Neural cell (in vitro differentiated cells): ENCODE results near the gene UBA5.

Experiments used
- CTCF ChIP-seq: fragments of 450-650 bp; IDR thresholded peaks from 2 replicates; pipeline ENCODE4 v1.5.1; 2014; ENCODE audit warnings: antibody characterized with exemption, mild to moderate bottlenecking, moderate library complexity; ENCODE audit not compliant: poor library complexity, severe bottlenecking
- EP300 ChIP-seq: fragments of 450-650 bp; conservative IDR thresholded peaks from 2 replicates; pipeline ENCODE4 v1.6.1; 2014; ENCODE audit warnings: antibody characterized with exemption, mild to moderate bottlenecking, moderate library complexity; ENCODE audit not compliant: poor library complexity, severe bottlenecking
- EZH2 ChIP-seq: fragments of 200-600, 300-800 bp; shearing (Covaris generic), sonication (generic); IDR thresholded peaks from 2 replicates; pipeline ENCODE4 v1.6.1; 2014; ENCODE audit warnings: antibody characterized with exemption, low read length, borderline replicate concordance, mild to moderate bottlenecking; ENCODE audit not compliant: insufficient read depth, poor library complexity, severe bottlenecking
- POLR2AphosphoS5 ChIP-seq: IDR thresholded peaks from 2 replicates; pipeline ENCODE4 v1.6.1; 2012
- RAD21 ChIP-seq: fragments of 450-650 bp; conservative IDR thresholded peaks from 2 replicates; pipeline ENCODE4 v1.6.1; 2014; ENCODE audit warnings: antibody characterized with exemption, mild to moderate bottlenecking, moderate library complexity
- SMC3 ChIP-seq: fragments of 450-650 bp; conservative IDR thresholded peaks from 2 replicates; pipeline ENCODE4 v1.6.1; 2014; ENCODE audit warnings: antibody characterized with exemption, mild to moderate bottlenecking, moderate library complexity; ENCODE audit not compliant: poor library complexity
- TAF1 ChIP-seq: IDR thresholded peaks from 2 replicates; pipeline ENCODE4 v1.6.1; 2012; ENCODE audit warnings: low read depth

DNA sequence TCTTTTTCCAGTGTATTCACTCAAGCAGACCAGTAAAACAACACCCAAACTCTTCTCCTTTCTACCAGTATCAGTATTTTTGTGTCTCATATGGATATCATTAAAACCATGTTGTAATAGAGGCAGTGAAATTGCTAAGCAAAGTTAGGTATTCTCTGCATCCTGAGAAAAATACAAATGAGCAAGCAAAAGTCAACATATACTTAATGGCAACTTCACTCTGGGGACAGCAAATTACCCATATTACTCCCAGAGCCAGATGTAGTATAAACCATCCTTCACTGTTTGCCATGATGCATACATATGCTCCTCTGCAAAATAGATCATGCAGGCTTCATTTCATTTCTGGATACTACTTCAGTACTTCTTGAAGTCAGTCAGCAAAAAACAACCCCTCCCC, 22.1 kb downstream of the UBA5 start:
- no peak for TF ChIP-seq CTCF
- TF ChIP-seq SMC3 = no peak
- no peak for TF ChIP-seq TAF1
- TF ChIP-seq EP300 = no peak
- no peak for TF ChIP-seq POLR2AphosphoS5
- TF ChIP-seq EZH2 = no peak
- no peak for TF ChIP-seq RAD21
